ENCODE measurements around the gene MAK. TPM values are rescaled to one million over a fixed set of nuclear protein-coding genes. Genes with fewer than 3 reads are reported as not detected.
"Not testable (repeated sequence)": the region's sequence is repeated elsewhere in the genome, so short reads cannot be mapped to it uniquely, and the experiment has no call there.

Gene MAK
- polyA plus RNA-seq, 1 donor (not counting 4 experiments of a cell fraction or from before 2014, with no cell fraction given), result not detected

GRCh38 chr6:10882657-10883171 lies 44.4 kb upstream of the MAK start:
- Histone ChIP-seq H3K4me3 (ENCODE audit: control insufficient read depth in 2 of 3, extremely low read depth in 1 of 3, insufficient read depth in 2 of 3, low read depth in 1 of 3, low read length in 3 of 3) (no peak overlapping the region), H3K9ac (ENCODE audit: control insufficient read depth, extremely low read depth, insufficient read depth, low read length) (no peak overlapping the region), H3K9me1 (ENCODE audit: control insufficient read depth, extremely low read depth, insufficient read depth, low read length) (no peaks in the 10 kb centered on the region), H3K9me3 (ENCODE audit: control insufficient read depth, low read depth, low read length) (no peaks in the 10 kb centered on the region), H3K27ac (ENCODE audit: control insufficient read depth, insufficient read depth, low read length) (no peak overlapping the region), H3K27me3 (ENCODE audit: control insufficient read depth, extremely low read depth, insufficient read depth, low read length) (peaks cover 33% of the 10 kb centered on the region), H3K79me2 (ENCODE audit: control insufficient read depth, insufficient read depth, low read length) (no peaks in the 10 kb centered on the region), H3K4me2 (ENCODE audit: control insufficient read depth, extremely low read depth, insufficient read depth, low read depth, low read length) (no peak overlapping the region), H2AFZ (ENCODE audit: control insufficient read depth, low read length) (peak overlapping the region; percentile 3), H4K20me1 (ENCODE audit: control insufficient read depth, extremely low read depth, insufficient read depth, low read length) (no peaks in the 10 kb centered on the region), H3K4me1 (ENCODE audit: control insufficient read depth, extremely low read depth, insufficient read depth, low read length) (no peaks in the 10 kb centered on the region), H3K36me3 (ENCODE audit: control insufficient read depth in 2 of 2, extremely low read depth in 1 of 2, insufficient read depth in 2 of 2, low read length in 2 of 2) (no peaks in the 10 kb centered on the region)
- DNase-seq (ENCODE audit: low read depth, low spot score) (no peak), FAIRE-seq (no peak)
- TF ChIP-seq EZH2 (IDR thresholded peaks at IDR 0.05; ENCODE audit: low read length), result no peak
- TF ChIP-seq CTCF (optimal IDR thresholded peaks at IDR 0.05 in 1 of 3, IDR thresholded peaks at IDR 0.05 in 1 of 3, conservative IDR thresholded peaks at IDR 0.05 in 1 of 3; ENCODE audit: extremely low read depth in 1 of 3, insufficient read depth in 2 of 3, low read length in 3 of 3), result no peak
- dilution Hi-C loops (cut with MboI; ENCODE audit: extremely low pct_ligation_motif_present, low sequenced_read_pairs), result no loop called here

- H3K9me1 ChIP-seq (ENCODE audit: control insufficient read depth, extremely low read depth, insufficient read depth, low read length); H3K9ac ChIP-seq (ENCODE audit: control insufficient read depth, extremely low read depth, insufficient read depth, low read length); H3K9me3 ChIP-seq (ENCODE audit: control insufficient read depth, low read depth, low read length); H3K79me2 ChIP-seq (ENCODE audit: control insufficient read depth, insufficient read depth, low read length); DNase-seq (ENCODE audit: low read depth, low spot score); H2AFZ ChIP-seq (ENCODE audit: control insufficient read depth, low read length); H3K27ac ChIP-seq (ENCODE audit: control insufficient read depth, insufficient read depth, low read length); dilution Hi-C loops (cut with MboI; ENCODE audit: extremely low pct_ligation_motif_present, low sequenced_read_pairs); H4K20me1 ChIP-seq (ENCODE audit: control insufficient read depth, extremely low read depth, insufficient read depth, low read length); H3K4me1 ChIP-seq (ENCODE audit: control insufficient read depth, extremely low read depth, insufficient read depth, low read length); H3K36me3 ChIP-seq (ENCODE audit: control insufficient read depth in 2 of 2, extremely low read depth in 1 of 2, insufficient read depth in 2 of 2, low read length in 2 of 2); FAIRE-seq: not testable (repeated sequence)
- H3K27me3 ChIP-seq (ENCODE audit: control insufficient read depth, extremely low read depth, insufficient read depth, low read length), result peaks cover 33% of the 10 kb centered on the region
- peak overlapping the region; percentile 42 for H3K4me2 ChIP-seq (ENCODE audit: control insufficient read depth, extremely low read depth, insufficient read depth, low read depth, low read length)
- peak overlapping the region in 1 of 3 experiments; percentile 13 for H3K4me3 ChIP-seq (ENCODE audit: control insufficient read depth in 2 of 3, extremely low read depth in 1 of 3, insufficient read depth in 2 of 3, low read depth in 1 of 3, low read length in 3 of 3)
Observed at GRCh38 chr6:10882253-10882630, 43.9 kb upstream of the MAK start.

GRCh38 chr6:10880366-10880765 lies 42.0 kb upstream of the MAK start:
- H3K27ac ChIP-seq (ENCODE audit: control insufficient read depth, insufficient read depth, low read length), result no peak overlapping the region
- H3K27me3 ChIP-seq (ENCODE audit: control insufficient read depth, extremely low read depth, insufficient read depth, low read length), result peaks cover 33% of the 10 kb centered on the region
- FAIRE-seq (no peak), DNase-seq (ENCODE audit: low read depth, low spot score) (no peak)
- no peaks in the 10 kb centered on the region for H4K20me1 ChIP-seq (ENCODE audit: control insufficient read depth, extremely low read depth, insufficient read depth, low read length)
- no peak overlapping the region for H3K4me2 ChIP-seq (ENCODE audit: control insufficient read depth, extremely low read depth, insufficient read depth, low read depth, low read length)
- no peaks in the 10 kb centered on the region for H3K9me1 ChIP-seq (ENCODE audit: control insufficient read depth, extremely low read depth, insufficient read depth, low read length)
- no peaks in the 10 kb centered on the region for H3K4me1 ChIP-seq (ENCODE audit: control insufficient read depth, extremely low read depth, insufficient read depth, low read length)
- H3K4me3 ChIP-seq (ENCODE audit: control insufficient read depth in 2 of 3, extremely low read depth in 1 of 3, insufficient read depth in 2 of 3, low read depth in 1 of 3, low read length in 3 of 3), result no peak overlapping the region
- no peak overlapping the region for H2AFZ ChIP-seq (ENCODE audit: control insufficient read depth, low read length)
- H3K9ac ChIP-seq (ENCODE audit: control insufficient read depth, extremely low read depth, insufficient read depth, low read length), result no peak overlapping the region
- TF ChIP-seq EZH2 (IDR thresholded peaks at IDR 0.05; ENCODE audit: low read length) (no peak), CTCF (optimal IDR thresholded peaks at IDR 0.05 in 1 of 3, IDR thresholded peaks at IDR 0.05 in 1 of 3, conservative IDR thresholded peaks at IDR 0.05 in 1 of 3; ENCODE audit: extremely low read depth in 1 of 3, insufficient read depth in 2 of 3, low read length in 3 of 3) (no peak)
- H3K36me3 ChIP-seq (ENCODE audit: control insufficient read depth in 2 of 2, extremely low read depth in 1 of 2, insufficient read depth in 2 of 2, low read length in 2 of 2), result no peaks in the 10 kb centered on the region
- no peaks in the 10 kb centered on the region for H3K9me3 ChIP-seq (ENCODE audit: control insufficient read depth, low read depth, low read length)
- H3K79me2 ChIP-seq (ENCODE audit: control insufficient read depth, insufficient read depth, low read length), result no peaks in the 10 kb centered on the region
- dilution Hi-C loops (cut with MboI; ENCODE audit: extremely low pct_ligation_motif_present, low sequenced_read_pairs), result no loop called here
